H9 (cell line): ENCODE measurements around the gene CD3D. TPM values are rescaled to one million over a fixed set of nuclear protein-coding genes. Genes with fewer than 3 reads are reported as not detected.

Experiments
- DNase-seq: peaks from one replicate; pipeline ENCODE4 v3.0.0-alpha.2; 2017
- H2AFZ ChIP-seq: one replicate; pipeline ENCODE4 v1.6.1; 2013; ENCODE audit warnings: mild to moderate bottlenecking, low read length, control low read depth, moderate library complexity
- H2AK5ac ChIP-seq: 2 replicates; pipeline ENCODE4 v1.6.1; 2013; ENCODE audit warnings: low read length, control low read depth, mixed read lengths; ENCODE audit not compliant: insufficient read length
- H2BK120ac ChIP-seq: one replicate; pipeline ENCODE4 v1.6.1; 2013; ENCODE audit warnings: low read depth, mild to moderate bottlenecking, low read length, control low read depth, inconsistent platforms; ENCODE audit not compliant: poor library complexity, severe bottlenecking
- H2BK12ac ChIP-seq: 2 replicates; pipeline ENCODE4 v1.6.1; 2013; ENCODE audit warnings: low read length, control low read depth, mixed read lengths, low read depth; ENCODE audit not compliant: insufficient read length
- H2BK15ac ChIP-seq: 2 replicates; pipeline ENCODE4 v1.6.1; 2013; ENCODE audit warnings: low read depth, low read length, control low read depth
- H2BK20ac ChIP-seq: one replicate; pipeline ENCODE4 v1.6.1; 2013; ENCODE audit warnings: low read depth, mild to moderate bottlenecking, low read length, control low read depth, inconsistent platforms; ENCODE audit not compliant: poor library complexity, severe bottlenecking
- H2BK5ac ChIP-seq: 2 replicates; pipeline ENCODE4 v1.6.1; 2013; ENCODE audit warnings: low read length, control low read depth, mixed read lengths; ENCODE audit not compliant: insufficient read length
- H3K14ac ChIP-seq: 2 replicates; pipeline ENCODE4 v1.6.1; 2013; ENCODE audit warnings: low read length, control low read depth; ENCODE audit not compliant: insufficient read depth
- H3K18ac ChIP-seq: 2 replicates; pipeline ENCODE4 v1.6.1; 2013; ENCODE audit warnings: low read depth, mild to moderate bottlenecking, mixed read lengths, low read length, control low read depth; ENCODE audit not compliant: insufficient read length
- H3K23ac ChIP-seq: 2 replicates; pipeline ENCODE4 v1.6.1; 2013; ENCODE audit warnings: low read length, control low read depth, mixed read lengths, low read depth; ENCODE audit not compliant: insufficient read length
- H3K23me2 ChIP-seq: 2 replicates; pipeline ENCODE4 v1.6.1; 2013; ENCODE audit warnings: low read depth, mild to moderate bottlenecking, mixed read lengths, low read length, control low read depth; ENCODE audit not compliant: insufficient read length, poor library complexity, severe bottlenecking
- H3K27ac ChIP-seq: 2 replicates; pipeline ENCODE4 v1.5.1; 2013; ENCODE audit warnings: low read length, control low read depth, mixed read lengths, low read depth; ENCODE audit not compliant: insufficient read length
- H3K27me3 ChIP-seq: 2 replicates; pipeline ENCODE4 v1.6.1; 2013; ENCODE audit warnings: low read length, control low read depth, inconsistent platforms; ENCODE audit not compliant: insufficient read depth
- H3K4ac ChIP-seq: 2 replicates; pipeline ENCODE4 v1.6.1; 2013; ENCODE audit warnings: low read depth, mild to moderate bottlenecking, control low read depth, inconsistent platforms, low read length, moderate library complexity
- H3K4me1 ChIP-seq: 2 replicates; pipeline ENCODE4 v1.6.1; 2013; ENCODE audit warnings: low read length, control low read depth, inconsistent platforms; ENCODE audit not compliant: insufficient read depth
- H3K4me2 ChIP-seq: 2 replicates; pipeline ENCODE4 v1.6.1; 2013; ENCODE audit warnings: low read length, control low read depth, mixed read lengths; ENCODE audit not compliant: insufficient read length, insufficient read depth
- H3K56ac ChIP-seq: 2 replicates; pipeline ENCODE4 v1.6.1; 2013; ENCODE audit warnings: low read depth, mild to moderate bottlenecking, mixed read lengths, low read length, control low read depth; ENCODE audit not compliant: insufficient read length
- H3K79me1 ChIP-seq: 2 replicates; pipeline ENCODE4 v1.6.1; 2013; ENCODE audit warnings: low read depth, mild to moderate bottlenecking, moderate library complexity, low read length, control low read depth, inconsistent platforms; ENCODE audit not compliant: insufficient read depth, poor library complexity, severe bottlenecking
- H3K79me2 ChIP-seq: 2 replicates; pipeline ENCODE4 v1.6.1; 2013; ENCODE audit warnings: low read length, control low read depth, inconsistent platforms; ENCODE audit not compliant: insufficient read depth
- H3K9ac ChIP-seq: 2 replicates; pipeline ENCODE4 v1.6.1; 2013; ENCODE audit warnings: low read length, control low read depth, mixed read lengths; ENCODE audit not compliant: insufficient read length; ENCODE audit errors: extremely low read depth
- H3K9me3 ChIP-seq: one replicate; pipeline ENCODE4 v1.6.1; 2013; ENCODE audit warnings: low read depth, low read length, inconsistent platforms; ENCODE audit not compliant: control insufficient read depth
- H3T11ph ChIP-seq: one replicate; pipeline ENCODE4 v1.6.1; 2013; ENCODE audit warnings: mild to moderate bottlenecking, low read length, control low read depth, inconsistent platforms
- H4K20me1 ChIP-seq: one replicate; pipeline ENCODE4 v1.6.1; 2013; ENCODE audit not compliant: control insufficient read depth, insufficient read length, insufficient read depth
- H4K5ac ChIP-seq: 2 replicates; pipeline ENCODE4 v1.6.1; 2013; ENCODE audit warnings: low read depth, mild to moderate bottlenecking, mixed read lengths, low read length, control low read depth; ENCODE audit not compliant: insufficient read length
- H4K8ac ChIP-seq: replicated peaks from 2 replicates; pipeline ENCODE4 v1.6.1; 2013; ENCODE audit warnings: low read length, control low read depth, mixed read lengths, low read depth; ENCODE audit not compliant: insufficient read length
- H4K91ac ChIP-seq: 2 replicates; pipeline ENCODE4 v1.6.1; 2013; ENCODE audit warnings: low read depth, mild to moderate bottlenecking, moderate library complexity, mixed read lengths, low read length, control low read depth; ENCODE audit not compliant: insufficient read length
- H3K27ac Mint-ChIP-seq, 3 experiments: 2 replicates in 2 of 3; 3 replicates in 1 of 3; pipeline ENCODE4 v1.8.0; 2020 to 2021; ENCODE audit warnings: mixed read lengths in 3 of 3, mild to moderate bottlenecking in 1 of 3, moderate library complexity in 1 of 3
- H3K27me3 Mint-ChIP-seq: 2 replicates; pipeline ENCODE4 v1.8.0; 2021; ENCODE audit warnings: low read depth, mild to moderate bottlenecking, moderate library complexity, mixed read lengths
- H3K36me3 Mint-ChIP-seq, 3 experiments: 2 replicates in 2 of 3; 3 replicates in 1 of 3; pipeline ENCODE4 v1.8.0; 2020 to 2021; ENCODE audit warnings: low read depth in 3 of 3, mixed read lengths in 3 of 3; ENCODE audit not compliant: insufficient read depth in 1 of 3
- H3K4me1 Mint-ChIP-seq, 2 experiments: 2 replicates each; pipeline ENCODE4 v1.8.0; 2020; ENCODE audit warnings: mixed read lengths in 2 of 2
- H3K4me3 Mint-ChIP-seq, 2 experiments: 2 replicates in 1 of 2; 3 replicates in 1 of 2; pipeline ENCODE4 v1.8.0; 2020 to 2021; ENCODE audit warnings: mild to moderate bottlenecking in 2 of 2, mixed read lengths in 2 of 2, moderate library complexity in 1 of 2
- H3K9me3 Mint-ChIP-seq, 2 experiments: 2 replicates in 1 of 2; 3 replicates in 1 of 2; pipeline ENCODE4 v1.8.0; 2020; ENCODE audit warnings: mild to moderate bottlenecking in 2 of 2, mixed read lengths in 2 of 2, moderate library complexity in 1 of 2
- CTCF ChIP-seq: fragments of 200-600 bp; sonication (generic); conservative IDR thresholded peaks from 3 replicates; pipeline ENCODE4 v1.8.0; 2021; ENCODE audit warnings: antibody characterized with exemption, mild to moderate bottlenecking
- WGBS: extraction: QIAGEN DNeasy Blood & Tissue Kit; methylation state at CpG from one replicate; pipeline ENCODE4 v1.1.7; 2013; ENCODE audit warnings: missing lambda C conversion rate, low lambda C conversion rate, mixed read lengths; ENCODE audit not compliant: insufficient read length; ENCODE audit errors: extremely low coverage; 5-methylcytosine and 5-hydroxymethylcytosine counted together
- total RNA-seq: library from RNA; stranded (reverse); gene quantifications from 2 replicates; pipeline ENCODE4 v1.2.1, GENCODE V29; 2021

Gene CD3D
- total RNA-seq, 1 experiment from 2014 or later: not detected

GRCh38 chr11:118311518-118311917 is 31.0 kb downstream of the CD3D start:
- Histone ChIP-seq H2BK15ac (no peak overlapping the region), H3K9ac (no peak overlapping the region), H3K4ac (no peak overlapping the region), H4K20me1 (no peaks in the 10 kb centered on the region), H2AFZ (no peak overlapping the region), H3T11ph (no peak overlapping the region), H2AK5ac (no peak overlapping the region), H2BK12ac (no peak overlapping the region), H3K23ac (no peak overlapping the region), H4K8ac (no peak overlapping the region), H2BK5ac (no peak overlapping the region), H3K4me1 (peaks cover 6% of the 10 kb centered on the region; the same call in 1 of the 2 replicates), H3K18ac (no peak overlapping the region), H3K4me2 (no peak overlapping the region), H3K79me2 (no peaks in the 10 kb centered on the region), H3K79me1 (no peaks in the 10 kb centered on the region), H3K14ac (no peak overlapping the region), H3K27ac (no peak overlapping the region), H3K9me3 (no peaks in the 10 kb centered on the region), H3K56ac (no peak overlapping the region), H4K91ac (no peak overlapping the region), H4K5ac (no peak overlapping the region), H2BK20ac (no peak overlapping the region), H3K23me2 (peaks cover 9% of the 10 kb centered on the region), H2BK120ac (no peak overlapping the region), H3K27me3 (no peaks in the 10 kb centered on the region)
- no peak for TF ChIP-seq CTCF
- no peaks in the 10 kb centered on the region for H3K36me3 Mint-ChIP-seq
- no peaks in the 10 kb centered on the region for H3K9me3 Mint-ChIP-seq
- DNase-seq: no peak
- H3K27ac Mint-ChIP-seq: no peak overlapping the region
- H3K4me3 Mint-ChIP-seq: no peak overlapping the region
- WGBS: no CpG with 5 or more reads among the region's 4 CpGs
- peaks cover 29% of the 10 kb centered on the region for H3K27me3 Mint-ChIP-seq
- H3K4me1 Mint-ChIP-seq: peaks cover 24 to 29% of the 10 kb centered on the region in 2 experiments
